ENCODE data around the gene LRRC7. TPM values are rescaled to one million over a fixed set of nuclear protein-coding genes. Genes with fewer than 3 reads are reported as not detected.

LRRC7 gene
- polyA plus RNA-seq (2012; ENCODE audit: missing spikeins): not detected

DNA sequence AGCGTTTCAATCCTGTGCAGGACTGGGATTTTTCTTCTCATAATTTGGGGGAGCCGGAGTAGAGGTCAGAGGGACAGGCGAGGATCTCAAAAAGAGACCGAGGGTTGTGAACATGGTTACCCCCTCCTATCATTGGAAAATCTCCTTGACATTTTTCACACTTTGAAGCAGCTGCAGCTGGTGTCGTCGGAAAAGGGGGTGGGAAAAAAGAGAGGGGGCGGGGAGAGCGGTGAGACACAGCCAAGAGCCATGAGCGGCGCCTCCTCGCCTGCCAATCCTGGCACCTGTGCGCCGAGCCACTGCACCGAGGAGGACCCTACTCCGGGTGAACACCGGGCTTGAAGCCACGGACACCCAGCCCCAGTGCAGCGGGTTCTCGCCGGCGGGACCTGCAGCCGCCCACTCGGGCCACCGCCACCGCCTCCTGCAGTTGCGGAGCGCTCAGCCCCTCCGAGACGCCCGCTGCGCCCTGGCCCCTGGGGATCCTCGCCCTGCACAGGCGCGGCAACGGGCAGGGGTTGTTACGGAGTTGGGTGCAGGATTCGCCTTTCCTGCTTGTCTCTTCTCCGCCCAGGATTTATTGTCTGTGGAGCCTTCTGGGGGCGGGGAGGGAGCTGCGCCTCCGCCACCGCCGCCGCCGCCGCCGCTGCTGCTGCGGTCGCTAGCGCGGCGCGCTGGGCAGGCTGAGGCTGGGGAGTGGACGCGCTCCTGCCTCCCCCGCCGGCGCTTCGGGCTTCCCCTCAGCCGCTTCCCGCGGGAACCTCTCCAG lies at the start of gene LRRC7:
Gene LRRC7 (plus strand): TSS at position 271 of the 769 bp plus-strand sequence. CDS start 718 bp downstream, outside the sequence.
- DNase-seq (ENCODE audit: insufficient read length) (no peak), FAIRE-seq (no peak)
- TF ChIP-seq POLR2A (IDR thresholded peaks at IDR 0.05; ENCODE audit: low read depth, low read length) (no peak), TAF1 (IDR thresholded peaks at IDR 0.05; ENCODE audit: borderline replicate concordance, low read depth, low read length) (no peak), POLR2AphosphoS5 (IDR thresholded peaks at IDR 0.05; ENCODE audit: low read depth, low read length) (no peak)

GRCh38 chr1:69519006-69519405 lies 48.7 kb upstream of the LRRC7 start:
- DNase-seq (ENCODE audit: insufficient read length): no peak
- no peak for TF ChIP-seq POLR2AphosphoS5 (IDR thresholded peaks at IDR 0.05; ENCODE audit: low read depth, low read length)
- TF ChIP-seq TAF1 (IDR thresholded peaks at IDR 0.05; ENCODE audit: borderline replicate concordance, low read depth, low read length): no peak
- no peak for TF ChIP-seq POLR2A (IDR thresholded peaks at IDR 0.05; ENCODE audit: low read depth, low read length)
- no peak for FAIRE-seq

GRCh38 chr1:69520326-69520725 lies 47.4 kb upstream of the LRRC7 start:
- FAIRE-seq: no peak
- TF ChIP-seq POLR2A (IDR thresholded peaks at IDR 0.05; ENCODE audit: low read depth, low read length): no peak
- TF ChIP-seq TAF1 (IDR thresholded peaks at IDR 0.05; ENCODE audit: borderline replicate concordance, low read depth, low read length): no peak
- TF ChIP-seq POLR2AphosphoS5 (IDR thresholded peaks at IDR 0.05; ENCODE audit: low read depth, low read length): no peak
- DNase-seq (ENCODE audit: insufficient read length): no peak

DNA sequence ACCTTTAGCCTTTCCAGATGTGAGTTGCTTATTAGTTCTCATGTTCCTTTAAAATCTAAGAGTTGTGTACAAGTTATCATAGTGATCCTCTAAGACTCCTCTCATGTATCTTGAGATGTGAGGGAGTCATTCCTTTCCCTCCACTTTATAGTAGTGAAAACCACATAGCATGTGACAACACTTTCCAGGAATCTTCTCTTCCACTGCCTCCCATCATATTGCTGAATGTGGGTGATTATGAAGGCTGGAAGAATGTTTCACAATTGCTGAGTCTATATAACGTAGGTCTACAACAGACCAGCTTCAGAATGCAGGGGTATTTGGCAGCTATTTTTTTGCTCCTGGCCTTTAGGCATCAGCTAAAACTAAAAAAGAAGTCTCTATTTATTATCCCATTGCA lies 44.7 kb upstream of the LRRC7 start:
- FAIRE-seq: no peak
- no peak for DNase-seq (ENCODE audit: insufficient read length)
- TF ChIP-seq TAF1 (IDR thresholded peaks at IDR 0.05; ENCODE audit: borderline replicate concordance, low read depth, low read length): no peak
- no peak for TF ChIP-seq POLR2A (IDR thresholded peaks at IDR 0.05; ENCODE audit: low read depth, low read length)
- no peak for TF ChIP-seq POLR2AphosphoS5 (IDR thresholded peaks at IDR 0.05; ENCODE audit: low read depth, low read length)

DNA sequence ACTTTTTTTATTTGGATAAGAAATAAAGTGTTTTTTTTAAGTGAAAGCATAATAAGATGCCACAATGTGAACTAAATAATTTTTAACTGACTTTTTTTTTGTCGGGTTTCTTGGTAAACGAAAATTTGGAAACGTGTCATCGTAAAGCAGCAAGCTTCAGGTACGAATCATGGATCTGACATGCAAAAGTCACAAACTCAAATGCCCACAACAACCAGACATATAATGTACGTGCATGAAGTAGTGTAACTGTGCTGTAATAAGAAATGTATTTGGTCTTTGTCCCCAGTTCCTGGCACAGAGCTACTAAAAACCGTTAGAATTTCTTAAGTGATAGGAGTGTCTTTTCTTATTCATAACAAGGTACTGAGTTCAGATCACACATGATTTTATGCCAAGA lies 44.3 kb upstream of the LRRC7 start:
- no peak for DNase-seq (ENCODE audit: insufficient read length)
- TF ChIP-seq TAF1 (IDR thresholded peaks at IDR 0.05; ENCODE audit: borderline replicate concordance, low read depth, low read length): no peak
- no peak for TF ChIP-seq POLR2A (IDR thresholded peaks at IDR 0.05; ENCODE audit: low read depth, low read length)
- TF ChIP-seq POLR2AphosphoS5 (IDR thresholded peaks at IDR 0.05; ENCODE audit: low read depth, low read length): no peak
- no peak for FAIRE-seq

- TF ChIP-seq POLR2A (IDR thresholded peaks at IDR 0.05; ENCODE audit: low read depth, low read length): no peak
- TF ChIP-seq POLR2AphosphoS5 (IDR thresholded peaks at IDR 0.05; ENCODE audit: low read depth, low read length): no peak
- no peak for TF ChIP-seq TAF1 (IDR thresholded peaks at IDR 0.05; ENCODE audit: borderline replicate concordance, low read depth, low read length)
- FAIRE-seq (no peak), DNase-seq (ENCODE audit: insufficient read length) (no peak)
Observed at GRCh38 chr1:69524015-69524414, 43.7 kb upstream of the LRRC7 start.

GRCh38 chr1:69527273-69527672 lies 40.4 kb upstream of the LRRC7 start:
- TF ChIP-seq TAF1 (IDR thresholded peaks at IDR 0.05; ENCODE audit: borderline replicate concordance, low read depth, low read length): no peak
- TF ChIP-seq POLR2A (IDR thresholded peaks at IDR 0.05; ENCODE audit: low read depth, low read length): no peak
- TF ChIP-seq POLR2AphosphoS5 (IDR thresholded peaks at IDR 0.05; ENCODE audit: low read depth, low read length): no peak
- DNase-seq (ENCODE audit: insufficient read length) (no peak), FAIRE-seq (no peak)

- no peak for FAIRE-seq
- no peak for DNase-seq (ENCODE audit: insufficient read length)
- TF ChIP-seq POLR2AphosphoS5 (IDR thresholded peaks at IDR 0.05; ENCODE audit: low read depth, low read length) (no peak), TAF1 (IDR thresholded peaks at IDR 0.05; ENCODE audit: borderline replicate concordance, low read depth, low read length) (no peak), POLR2A (IDR thresholded peaks at IDR 0.05; ENCODE audit: low read depth, low read length) (no peak)
Observed at GRCh38 chr1:69528376-69528775, 39.3 kb upstream of the LRRC7 start.

- FAIRE-seq: no peak
- TF ChIP-seq POLR2A (IDR thresholded peaks at IDR 0.05; ENCODE audit: low read depth, low read length) (no peak), TAF1 (IDR thresholded peaks at IDR 0.05; ENCODE audit: borderline replicate concordance, low read depth, low read length) (no peak), POLR2AphosphoS5 (IDR thresholded peaks at IDR 0.05; ENCODE audit: low read depth, low read length) (no peak)
- no peak for DNase-seq (ENCODE audit: insufficient read length)
Observed at GRCh38 chr1:69533343-69533742, 34.4 kb upstream of the LRRC7 start.

- TF ChIP-seq TAF1 (IDR thresholded peaks at IDR 0.05; ENCODE audit: borderline replicate concordance, low read depth, low read length) (no peak), POLR2AphosphoS5 (IDR thresholded peaks at IDR 0.05; ENCODE audit: low read depth, low read length) (no peak), POLR2A (IDR thresholded peaks at IDR 0.05; ENCODE audit: low read depth, low read length) (no peak)
- FAIRE-seq (no peak), DNase-seq (ENCODE audit: insufficient read length) (no peak)
Observed at GRCh38 chr1:69534829-69535228, 32.9 kb upstream of the LRRC7 start.

- DNase-seq (ENCODE audit: insufficient read length) (no peak), FAIRE-seq (no peak)
- no peak for TF ChIP-seq TAF1 (IDR thresholded peaks at IDR 0.05; ENCODE audit: borderline replicate concordance, low read depth, low read length)
- no peak for TF ChIP-seq POLR2A (IDR thresholded peaks at IDR 0.05; ENCODE audit: low read depth, low read length)
- no peak for TF ChIP-seq POLR2AphosphoS5 (IDR thresholded peaks at IDR 0.05; ENCODE audit: low read depth, low read length)
Observed at GRCh38 chr1:69535490-69535889, 32.2 kb upstream of the LRRC7 start.

DNA sequence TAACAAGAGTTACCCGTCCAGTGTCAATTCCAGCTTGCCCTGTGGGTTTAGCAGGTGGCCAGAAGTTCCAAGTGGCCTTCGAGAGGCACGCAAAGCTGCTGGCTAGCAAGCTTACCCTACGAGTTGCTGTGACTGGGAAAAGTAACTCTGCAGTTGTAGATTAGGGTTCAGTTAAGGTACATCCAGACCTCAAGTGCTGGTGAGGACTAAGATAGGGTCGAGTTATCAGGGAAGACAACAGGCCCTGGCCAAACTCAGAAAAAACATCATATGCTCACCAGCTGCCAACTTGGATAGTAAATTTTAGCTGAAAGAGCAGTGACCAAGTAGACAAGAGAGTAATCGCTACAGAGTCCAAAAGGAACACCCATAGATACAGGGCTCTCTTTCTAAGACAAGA lies 27.7 kb upstream of the LRRC7 start:
- DNase-seq (ENCODE audit: insufficient read length): no peak
- TF ChIP-seq POLR2A (IDR thresholded peaks at IDR 0.05; ENCODE audit: low read depth, low read length) (no peak), POLR2AphosphoS5 (IDR thresholded peaks at IDR 0.05; ENCODE audit: low read depth, low read length) (no peak), TAF1 (IDR thresholded peaks at IDR 0.05; ENCODE audit: borderline replicate concordance, low read depth, low read length) (no peak)
- FAIRE-seq: no peak

Measured in GM12892 (cell line).